ENCODE results near the gene ZNRF1. TPM values are rescaled to one million over a fixed set of nuclear protein-coding genes. Genes with fewer than 3 reads are reported as not detected.

Gene ZNRF1
- total RNA-seq, 2 donors from 2014 or later = 9.3 to 21.4 TPM

- H3K4me1 ChIP-seq = no peaks in the 10 kb centered on the region
- ATAC-seq (no peak), DNase-seq (no peak)
- TF ChIP-seq CTCF (IDR thresholded peaks at IDR 0.05) (no peak), POLR2A (IDR thresholded peaks at IDR 0.05) (no peak)
- H3K9me3 ChIP-seq = no peaks in the 10 kb centered on the region
- no peak overlapping the region for H3K4me3 ChIP-seq
- H3K36me3 ChIP-seq (replicated peaks in 1 of 2; ENCODE audit: insufficient read depth in 1 of 2, low read depth in 2 of 2) = no peaks in the 10 kb centered on the region
- 77 to 91% methylated on average over 6 of the region's 6 CpGs for WGBS, 2 donors
- intact Hi-C loops (cut with DNase I) = no loop called here
- H3K27ac ChIP-seq = no peak overlapping the region
- H3K27me3 ChIP-seq = no peaks in the 10 kb centered on the region
Measured at GRCh38 chr16:75081179-75081859, 82.5 kb downstream of the ZNRF1 start.

GRCh38 chr16:75083813-75084212 is 85.0 kb downstream of the ZNRF1 start:
- Histone ChIP-seq H3K27ac (no peak overlapping the region), H3K27me3 (no peaks in the 10 kb centered on the region), H3K4me3 (no peak overlapping the region), H3K36me3 (replicated peaks in 1 of 2; ENCODE audit: insufficient read depth in 1 of 2, low read depth in 2 of 2) (no peaks in the 10 kb centered on the region), H3K9me3 (no peaks in the 10 kb centered on the region), H3K4me1 (no peaks in the 10 kb centered on the region)
- intact Hi-C loops (cut with DNase I) = no loop called here
- TF ChIP-seq POLR2A (IDR thresholded peaks at IDR 0.05) = no peak
- no peak for TF ChIP-seq CTCF (IDR thresholded peaks at IDR 0.05)
- WGBS, 2 donors = 89 to 90% methylated on average over 5 of the region's 5 CpGs
- ATAC-seq (no peak), DNase-seq (no peak)

GRCh38 chr16:75085556-75085955 is 86.7 kb downstream of the ZNRF1 start:
- 90% methylated on average over 4 of the region's 4 CpGs for WGBS, 2 donors
- Histone ChIP-seq H3K27me3 (no peaks in the 10 kb centered on the region), H3K27ac (no peak overlapping the region), H3K4me1 (no peaks in the 10 kb centered on the region), H3K4me3 (no peak overlapping the region), H3K9me3 (no peaks in the 10 kb centered on the region), H3K36me3 (replicated peaks in 1 of 2; ENCODE audit: insufficient read depth in 1 of 2, low read depth in 2 of 2) (no peaks in the 10 kb centered on the region)
- intact Hi-C loops (cut with DNase I) = no loop called here
- TF ChIP-seq POLR2A (IDR thresholded peaks at IDR 0.05) (no peak), CTCF (IDR thresholded peaks at IDR 0.05) (no peak)
- ATAC-seq (no peak), DNase-seq (no peak)

GRCh38 chr16:75086281-75086680 is 87.5 kb downstream of the ZNRF1 start:
- 91 to 100% methylated on average over 1 of the region's 1 CpG for WGBS, 2 donors
- Histone ChIP-seq H3K9me3 (no peaks in the 10 kb centered on the region), H3K36me3 (replicated peaks in 1 of 2; ENCODE audit: insufficient read depth in 1 of 2, low read depth in 2 of 2) (no peaks in the 10 kb centered on the region), H3K4me3 (no peak overlapping the region), H3K27ac (no peak overlapping the region), H3K4me1 (no peaks in the 10 kb centered on the region), H3K27me3 (no peaks in the 10 kb centered on the region)
- intact Hi-C loops (cut with DNase I) = no loop called here
- ATAC-seq (no peak), DNase-seq (no peak)
- no peak for TF ChIP-seq CTCF (IDR thresholded peaks at IDR 0.05)
- no peak for TF ChIP-seq POLR2A (IDR thresholded peaks at IDR 0.05)
